ENCODE measurements around the gene AK8.

Gene AK8

GRCh38 chr9:132710333-132710732, 167.8 kb downstream of the AK8 start:
- no peak for DNase-seq

GRCh38 chr9:132708769-132709430, 169.2 kb downstream of the AK8 start:
- no peak for DNase-seq

- no peak for DNase-seq
Measured at GRCh38 chr9:132708239-132708638, 169.8 kb downstream of the AK8 start.

GRCh38 chr9:132703336-132703735, 174.7 kb downstream of the AK8 start:
- no peak for DNase-seq

GRCh38 chr9:132702254-132702653, 175.8 kb downstream of the AK8 start:
- DNase-seq = no peak

GRCh38 chr9:132699956-132700355, 178.1 kb downstream of the AK8 start:
- DNase-seq = no peak

- no peak for DNase-seq
Measured at GRCh38 chr9:132698989-132699388, 179.1 kb downstream of the AK8 start.

- no peak for DNase-seq
Measured at GRCh38 chr9:132697230-132697629, 180.9 kb downstream of the AK8 start.

- no peak for DNase-seq
Measured at GRCh38 chr9:132694144-132694543, 183.9 kb downstream of the AK8 start.

- DNase-seq = no peak
Measured at GRCh38 chr9:132690696-132691095, 187.4 kb downstream of the AK8 start.

GRCh38 chr9:132683873-132684272, 194.2 kb downstream of the AK8 start:
- no peak for DNase-seq

GRCh38 chr9:132681561-132681960, 196.5 kb downstream of the AK8 start:
- DNase-seq = no peak

- no peak for DNase-seq
Measured at GRCh38 chr9:132679946-132680625, 198.0 kb downstream of the AK8 start.

- DNase-seq = no peak
Measured at GRCh38 chr9:132677976-132678375, 200.1 kb downstream of the AK8 start.

Data from cortex of kidney (tissue), 1 donor.